Tibial artery (tissue), 4 donors: Measurements from ENCODE around the gene GTPBP4.
"Not testable (repeated sequence)": the region's sequence is repeated elsewhere in the genome, so short reads cannot be mapped to it uniquely, and the experiment has no call there.

Source experiments
- DNase-seq, 2 donors: peaks; one replicate each; pipeline ENCODE4 v3.0.0-alpha.2; 2019
- H3K27ac ChIP-seq, 2 donors: fragments of 200-600 bp; sonication (generic) in 1 of 2; 1 replicate in 1 of 2; 2 replicates in 1 of 2; pipeline ENCODE4 v1.5.1; 2018 to 2019; ENCODE audit warnings: mild to moderate bottlenecking in 1 of 2
- H3K27me3 ChIP-seq, 2 donors: fragments of 200-600 bp; sonication (generic) in 1 of 2; one replicate each; pipeline versions ENCODE4 v1.5.1 to v1.6.0; 2016 to 2019
- H3K36me3 ChIP-seq, 3 donors: fragments of 200-600 bp; sonication (generic) in 2 of 3; one replicate each; pipeline ENCODE4 v1.5.1; 2016 to 2019; ENCODE audit warnings: mild to moderate bottlenecking in 2 of 3
- H3K4me1 ChIP-seq, 4 donors: fragments of 200-600 bp; sonication (generic) in 2 of 4; 1 replicate in 3 of 4; 2 replicates in 1 of 4; pipeline ENCODE4 v1.5.1; 2016 to 2019
- H3K4me3 ChIP-seq, 2 donors: fragments of 200-600 bp; sonication (generic) in 1 of 2; 1 replicate in 1 of 2; 2 replicates in 1 of 2; pipeline ENCODE4 v1.5.1; 2018 to 2019; ENCODE audit warnings: mild to moderate bottlenecking in 2 of 2
- H3K9me3 ChIP-seq, 3 donors: fragments of 200-600 bp; sonication (generic) in 1 of 3; one replicate each; pipeline ENCODE4 v1.5.1; 2016 to 2019
- intact Hi-C: fragments of 100-400 bp; cut with DNase I; formaldehyde crosslinking; loops from one replicate; pipeline ENCODE4 v1.15.0; 2023; ENCODE audit warnings: low total_unique reads
- TF ChIP-seq, protein P1 (sequence below), 2 experiments: fragments of 200-600 bp in 1 of 2; fragments of 450-650 bp in 1 of 2; IDR thresholded peaks; one replicate each; pipeline ENCODE4 v1.5.1; 2017 to 2019; ENCODE audit warnings: antibody characterized with exemption in 2 of 2, mild to moderate bottlenecking in 1 of 2, moderate library complexity in 1 of 2

The GTPBP4 gene

DNA sequence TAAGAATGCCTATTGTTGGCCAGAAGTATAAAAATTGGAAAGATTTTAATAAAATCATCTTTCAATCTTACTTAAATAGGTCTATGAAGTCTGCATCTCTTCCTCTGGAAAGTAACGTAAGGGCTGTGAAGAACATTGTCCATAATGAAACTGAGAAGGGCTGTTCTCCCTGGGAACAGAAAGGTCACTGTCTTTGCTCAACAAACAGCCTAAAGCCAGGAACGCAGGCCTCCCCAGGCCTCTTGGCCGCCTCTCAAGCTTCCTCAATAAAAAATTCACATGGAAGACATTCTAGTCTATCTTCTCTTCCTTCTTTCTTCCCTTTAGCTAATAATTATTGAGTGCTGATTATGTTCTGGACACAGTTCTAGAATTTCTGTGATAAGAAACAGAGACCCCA lies 46.5 kb downstream of the GTPBP4 start:
- Histone ChIP-seq H3K27me3 (no peaks in the 10 kb centered on the region), H3K36me3 (peaks cover 0 to 17% (median 6%) of the 10 kb centered on the region in 3 donors), H3K4me1 (no peaks in the 10 kb centered on the region), H3K27ac (no peak overlapping the region), H3K9me3 (no peaks in the 10 kb centered on the region), H3K4me3 (no peak overlapping the region)
- intact Hi-C loops, result no loop called here
- TF ChIP-seq, protein P1, sequence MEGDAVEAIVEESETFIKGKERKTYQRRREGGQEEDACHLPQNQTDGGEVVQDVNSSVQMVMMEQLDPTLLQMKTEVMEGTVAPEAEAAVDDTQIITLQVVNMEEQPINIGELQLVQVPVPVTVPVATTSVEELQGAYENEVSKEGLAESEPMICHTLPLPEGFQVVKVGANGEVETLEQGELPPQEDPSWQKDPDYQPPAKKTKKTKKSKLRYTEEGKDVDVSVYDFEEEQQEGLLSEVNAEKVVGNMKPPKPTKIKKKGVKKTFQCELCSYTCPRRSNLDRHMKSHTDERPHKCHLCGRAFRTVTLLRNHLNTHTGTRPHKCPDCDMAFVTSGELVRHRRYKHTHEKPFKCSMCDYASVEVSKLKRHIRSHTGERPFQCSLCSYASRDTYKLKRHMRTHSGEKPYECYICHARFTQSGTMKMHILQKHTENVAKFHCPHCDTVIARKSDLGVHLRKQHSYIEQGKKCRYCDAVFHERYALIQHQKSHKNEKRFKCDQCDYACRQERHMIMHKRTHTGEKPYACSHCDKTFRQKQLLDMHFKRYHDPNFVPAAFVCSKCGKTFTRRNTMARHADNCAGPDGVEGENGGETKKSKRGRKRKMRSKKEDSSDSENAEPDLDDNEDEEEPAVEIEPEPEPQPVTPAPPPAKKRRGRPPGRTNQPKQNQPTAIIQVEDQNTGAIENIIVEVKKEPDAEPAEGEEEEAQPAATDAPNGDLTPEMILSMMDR (IDR thresholded peaks at IDR 0.05), result no peak
- no peak for DNase-seq

DNA sequence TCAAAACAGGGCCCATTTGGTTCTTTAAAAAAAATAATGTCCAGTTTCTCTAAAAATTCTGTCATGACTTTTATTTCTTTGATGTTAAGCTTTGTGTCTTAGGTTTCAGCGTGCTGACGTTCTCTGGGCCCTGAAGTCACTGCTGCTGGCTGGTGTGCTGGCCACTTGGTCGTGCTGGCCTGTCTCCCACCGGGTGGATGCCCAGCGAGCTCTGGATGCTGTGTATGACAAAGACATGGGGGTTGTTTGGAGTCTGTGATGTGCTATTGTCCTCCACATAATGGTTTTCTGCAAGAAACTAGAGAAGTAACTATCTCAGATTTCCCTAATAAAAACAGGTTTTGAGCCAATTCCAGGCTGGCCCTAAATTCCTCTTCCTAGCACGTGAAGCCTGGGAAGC lies 47.0 kb downstream of the GTPBP4 start:
- H3K27me3 ChIP-seq, result no peaks in the 10 kb centered on the region
- no peaks in the 10 kb centered on the region for H3K9me3 ChIP-seq
- TF ChIP-seq, protein P1 (IDR thresholded peaks at IDR 0.05), result no peak
- H3K4me1 ChIP-seq, result no peaks in the 10 kb centered on the region
- peaks cover 4 to 21% (median 6%) of the 10 kb centered on the region in 3 donors for H3K36me3 ChIP-seq
- no peak overlapping the region for H3K4me3 ChIP-seq
- intact Hi-C loops, result no loop called here
- no peak overlapping the region for H3K27ac ChIP-seq
- no peak for DNase-seq

DNA sequence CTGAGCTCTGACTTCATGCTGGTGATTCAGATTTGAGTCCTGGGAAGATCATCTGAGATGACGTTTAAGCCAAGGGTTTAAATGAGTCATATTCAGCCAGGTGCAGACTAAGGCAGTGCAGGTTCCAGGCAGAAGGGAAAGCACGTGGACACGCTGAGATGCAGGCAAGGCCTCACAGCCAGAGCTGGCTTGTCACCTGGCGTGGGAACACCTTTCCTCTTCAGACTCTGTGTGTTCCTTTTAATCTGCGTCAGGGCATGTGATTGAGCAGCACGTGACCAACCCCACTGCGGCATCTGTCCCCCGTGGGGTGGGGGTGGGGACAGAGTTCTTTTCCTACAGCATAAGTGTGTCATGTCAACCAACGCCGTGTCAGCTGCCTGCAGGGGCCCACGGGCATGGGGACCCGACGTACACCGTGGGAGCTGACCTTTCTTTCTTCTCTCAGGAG lies 48.1 kb downstream of the GTPBP4 start:
- TF ChIP-seq, protein P1 (IDR thresholded peaks at IDR 0.05), result no peak

DNA sequence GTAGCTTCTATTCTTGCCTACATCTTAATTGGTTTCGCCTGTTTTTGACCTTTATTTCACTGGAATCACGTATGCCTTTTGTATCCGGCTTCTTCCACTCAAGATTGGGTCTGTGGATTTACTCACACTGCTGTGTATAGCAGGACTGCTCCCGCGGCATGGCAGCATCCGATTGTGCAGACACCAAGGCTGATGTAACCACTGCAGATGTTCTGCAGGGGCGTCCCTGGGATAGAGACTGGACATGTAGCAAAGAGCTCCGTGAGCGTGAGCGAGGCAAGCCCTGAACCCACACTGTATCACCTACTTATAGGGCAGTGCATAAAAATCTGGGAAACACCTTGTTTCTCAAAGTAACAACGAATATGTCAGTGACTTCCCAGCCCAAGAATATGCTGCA lies 48.9 kb downstream of the GTPBP4 start:
- Histone ChIP-seq H3K4me3 (no peak overlapping the region), H3K36me3 (peaks cover 17 to 40% (median 21%) of the 10 kb centered on the region in 3 donors), H3K9me3 (no peaks in the 10 kb centered on the region), H3K27ac (no peak overlapping the region), H3K4me1 (no peaks in the 10 kb centered on the region), H3K27me3 (no peaks in the 10 kb centered on the region)
- intact Hi-C loops, result no loop called here
- DNase-seq, result no peak
- TF ChIP-seq, protein P1 (IDR thresholded peaks at IDR 0.05), result no peak

More for the DNA sequence above, 48.1 kb downstream of the GTPBP4 start:
- Histone ChIP-seq H3K4me1 (no peaks in the 10 kb centered on the region), H3K9me3 (no peaks in the 10 kb centered on the region), H3K27me3 (no peaks in the 10 kb centered on the region), H3K4me3 (no peak overlapping the region), H3K36me3 (peaks cover 10 to 32% (median 15%) of the 10 kb centered on the region in 3 donors), H3K27ac (no peak overlapping the region)
- intact Hi-C loops, result no loop called here
- no peak for DNase-seq

DNA sequence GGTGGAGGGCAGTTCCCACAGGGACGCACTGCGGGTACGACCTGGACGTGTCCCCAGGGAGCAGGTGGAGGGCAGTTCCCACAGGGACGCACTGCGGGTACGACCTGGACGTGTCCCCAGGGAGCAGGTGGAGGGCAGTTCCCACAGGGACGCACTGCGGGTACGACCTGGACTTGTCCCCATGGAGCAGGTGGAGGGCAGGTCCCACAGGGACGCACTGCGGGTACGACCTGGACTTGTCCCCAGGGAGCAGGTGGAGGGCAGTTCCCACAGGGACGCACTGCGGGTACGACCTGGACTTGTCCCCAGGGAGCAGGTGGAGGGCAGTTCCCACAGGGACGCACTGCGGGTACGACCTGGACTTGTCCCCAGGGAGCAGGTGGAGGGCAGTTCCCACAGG lies 50.5 kb downstream of the GTPBP4 start:
- intact Hi-C loops, result not testable (repeated sequence)

DNA sequence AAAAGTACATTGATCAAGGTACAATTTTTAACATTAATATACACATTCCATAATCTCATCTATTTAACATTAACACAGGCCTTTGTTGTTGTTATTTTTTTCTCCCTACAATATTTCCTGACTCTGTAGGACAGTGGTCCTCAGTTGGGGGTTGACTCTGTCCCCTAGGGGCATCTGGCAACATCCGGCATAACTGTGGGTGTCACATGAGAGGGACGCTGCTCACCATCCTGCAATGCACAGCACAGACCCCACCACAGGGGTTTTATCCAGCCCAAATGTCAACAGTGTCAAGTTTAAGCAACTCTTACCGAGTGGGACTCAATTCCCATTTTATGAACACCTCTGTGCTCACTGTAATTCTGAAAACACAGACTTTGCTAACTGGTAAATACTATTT lies 51.9 kb downstream of the GTPBP4 start:
- Histone ChIP-seq H3K27ac (no peak overlapping the region), H3K4me3 (no peak overlapping the region), H3K9me3 (no peaks in the 10 kb centered on the region), H3K36me3 (peaks cover 31 to 54% (median 35%) of the 10 kb centered on the region in 3 donors), H3K4me1 (peaks cover 0 to 9% (median 4%) of the 10 kb centered on the region in 4 donors), H3K27me3 (no peaks in the 10 kb centered on the region)
- DNase-seq, result no peak
- TF ChIP-seq, protein P1 (IDR thresholded peaks at IDR 0.05), result no peak
- intact Hi-C loops, result no loop called here

More for the DNA sequence above, 50.5 kb downstream of the GTPBP4 start:
- peaks cover 31 to 54% (median 35%) of the 10 kb centered on the region in 3 donors for H3K36me3 ChIP-seq
- H3K9me3 ChIP-seq, H3K27me3 ChIP-seq, H3K27ac ChIP-seq, H3K4me3 ChIP-seq, DNase-seq, H3K4me1 ChIP-seq: not testable (repeated sequence)
